K562 (cell line): Measurements from ENCODE around the gene UMAD1. TPM values are rescaled to one million over a fixed set of nuclear protein-coding genes. Genes with fewer than 3 reads are reported as not detected.

Experiments
- ATAC-seq: fragments of 200-7000 bp; cut with Tn5 transposase; 3 replicates; pipeline ENCODE4 v1.9.1; 2020; ENCODE audit warnings: moderate library complexity
- BruUV-seq: library from RNA; stranded (reverse); fragments of 400-500 nt; replicated peaks from 2 replicates; lab custom pipeline; 2021; lab: Mats Ljungman, UMichigan
- CTCF ChIA-PET: fragments of 300-600 bp; formaldehyde crosslinking; extraction: SDS; loops from one replicate; lab custom pipeline; 2021; ENCODE audit warnings: low intra/inter-chr PET ratio; lab: Yijun Ruan, JAX
- POLR2A ChIA-PET: fragments of 300-600, 350-650 bp; sonication (Branson Sonifier 250); formaldehyde crosslinking; extraction: SDS; loops from one replicate; lab custom pipeline; 2021; ENCODE audit warnings: antibody characterized with exemption, inconsistent platforms; lab: Yijun Ruan, JAX
- DNase-seq, 4 experiments: peaks; one replicate each; pipeline versions ENCODE4 v3.0.0 to v3.0.0-alpha.2; 2011 to 2018; ENCODE audit warnings: low spot score in 3 of 4, mixed read lengths in 3 of 4; ENCODE audit errors: extremely low read depth in 1 of 4
- FAIRE-seq: peaks from 2 replicates; lab custom pipeline; 2011; peaks lifted over from hg19 to GRCh38; lab: Jason Lieb, UNC
- H2AFZ ChIP-seq: 2 replicates; pipeline ENCODE4 v1.6.0; 2011; ENCODE audit warnings: low read depth, low read length, control low read depth, inconsistent platforms
- H3K27ac ChIP-seq: fragments of 200-600 bp; 3 replicates; pipeline ENCODE4 v1.8.0; 2011; ENCODE audit warnings: low read depth, mild to moderate bottlenecking, control low read depth, inconsistent platforms, low read length, moderate library complexity, mixed read lengths; ENCODE audit errors: extremely low read depth
- H3K27me3 ChIP-seq, 2 experiments: fragments of 300-600 bp in 1 of 2; 2 replicates in 1 of 2; 3 replicates in 1 of 2; pipeline versions ENCODE4 v1.6.0 to v1.8.0; 2011; ENCODE audit warnings: inconsistent platforms in 2 of 2, low read length in 2 of 2, mild to moderate bottlenecking in 1 of 2, mixed read lengths in 1 of 2, moderate library complexity in 1 of 2; ENCODE audit not compliant: control insufficient read depth in 2 of 2, insufficient read depth in 2 of 2
- H3K36me3 ChIP-seq: fragments of 300-600 bp; 3 replicates; pipeline ENCODE4 v1.8.0; 2011; ENCODE audit warnings: mild to moderate bottlenecking, low read length, inconsistent platforms; ENCODE audit not compliant: control insufficient read depth, insufficient read depth
- H3K4me1 ChIP-seq, 2 experiments: fragments of 200-600 bp in 1 of 2; replicated peaks in 1 of 2; 2 replicates in 1 of 2; 3 replicates in 1 of 2; pipeline versions ENCODE4 v1.5.1 to v1.8.0; 2011; ENCODE audit warnings: inconsistent platforms in 2 of 2, low read length in 2 of 2, mild to moderate bottlenecking in 1 of 2, mixed read lengths in 1 of 2, moderate library complexity in 1 of 2; ENCODE audit not compliant: control insufficient read depth in 2 of 2, insufficient read depth in 2 of 2
- H3K4me2 ChIP-seq: 2 replicates; pipeline ENCODE4 v1.6.1; 2011; ENCODE audit warnings: low read length, control low read depth, inconsistent platforms, mixed read lengths; ENCODE audit not compliant: insufficient read depth
- H3K4me3 ChIP-seq: fragments of 200-600 bp; sonication (generic), shearing (Covaris generic); 2 replicates; pipeline ENCODE4 v1.5.1; 2016; ENCODE audit warnings: control low read depth, inconsistent platforms
- H3K79me2 ChIP-seq: fragments of 200-600 bp; 3 replicates; pipeline ENCODE4 v1.8.0; 2011; ENCODE audit warnings: low read length, inconsistent platforms; ENCODE audit not compliant: control insufficient read depth, insufficient read depth
- H3K9ac ChIP-seq, 2 experiments: 2 replicates each; pipeline versions ENCODE4 v1.6.0 to v1.6.1; 2011; ENCODE audit warnings: low read depth in 2 of 2, low read length in 2 of 2, control low read depth in 1 of 2, inconsistent platforms in 1 of 2, mild to moderate bottlenecking in 1 of 2, mixed read lengths in 1 of 2; ENCODE audit not compliant: insufficient read depth in 1 of 2
- H3K9me1 ChIP-seq: one replicate; pipeline ENCODE4 v1.6.0; 2011; ENCODE audit warnings: inconsistent platforms, mild to moderate bottlenecking, low read length, moderate library complexity; ENCODE audit not compliant: control insufficient read depth, insufficient read depth
- H3K9me3 ChIP-seq: replicated peaks from 2 replicates; pipeline ENCODE4 v1.5.1; 2011; ENCODE audit warnings: low read depth, low read length, inconsistent platforms; ENCODE audit not compliant: control insufficient read depth, insufficient read depth
- H4K20me1 ChIP-seq: replicated peaks from 2 replicates; pipeline ENCODE4 v1.6.1; 2011; ENCODE audit warnings: low read length, inconsistent platforms, mixed read lengths; ENCODE audit not compliant: control insufficient read depth, insufficient read depth
- CHD1 ChIP-seq: fragments of 200-600 bp; sonication (generic); IDR thresholded peaks from one replicate; pipeline ENCODE4 v1.6.1; 2012; ENCODE audit warnings: mild to moderate bottlenecking, moderate library complexity, low read length, inconsistent platforms
- IRF1 ChIP-seq: sonication (generic); formaldehyde crosslinking; IDR thresholded peaks from 2 replicates; pipeline ENCODE4 v1.8.0; 2022; ENCODE audit warnings: missing genetic modification reagents, mild to moderate bottlenecking, borderline replicate concordance
- PBX2 ChIP-seq, 2 experiments: IDR thresholded peaks in 1 of 2; conservative IDR thresholded peaks in 1 of 2; 2 replicates each; pipeline ENCODE4 v1.6.1; 2016; ENCODE audit warnings: low read depth in 2 of 2, mild to moderate bottlenecking in 1 of 2, missing compliant biosample characterization in 1 of 2, missing genetic modification characterization in 1 of 2, moderate library complexity in 1 of 2
- TCF7L2 ChIP-seq: fragments of 150-350 bp; IDR thresholded peaks from 2 replicates; pipeline ENCODE4 v1.6.1; 2016; ENCODE audit warnings: low read depth, mild to moderate bottlenecking, low read length, moderate library complexity
- WGBS: fragments of 100-300 bp; shearing (Covaris generic); methylation state at CpG from one replicate; pipeline ENCODE4 v1.1.6; 2016; ENCODE audit warnings: low coverage, mixed read lengths; ENCODE audit not compliant: insufficient coverage; ENCODE audit errors: missing lambda C conversion rate; 5-methylcytosine and 5-hydroxymethylcytosine counted together
- in situ Hi-C: fragments of 300-500 bp; cut with MboI; formaldehyde crosslinking; loops from 4 replicates; pipeline ENCODE4 v1.15.0; 2018; ENCODE audit warnings: inconsistent platforms, mixed read lengths
- intact Hi-C: fragments of 100-400 bp; cut with micrococcal nuclease; formaldehyde crosslinking; loops from 2 replicates; pipeline ENCODE4 v1.14.2; 2022
- polyA plus RNA-seq, 8 experiments: library from polyadenylated mRNA; depleted of rRNA in 4 of 8; stranded (reverse) in 5 of 8; unstranded in 3 of 8; fragments of >200 nt; fragmentation: Nextera tagmentation in 2 of 8; fragmentation: Illumina TruSeq in 1 of 8; extraction: Ambion mirVana in 2 of 8; extraction: Trizol in 1 of 8; gene quantifications; 2 replicates each; pipeline versions ENCODE4 v1.2.1 to v1.2.3, GENCODE V29; 2011 to 2014; ENCODE audit warnings: inconsistent platforms in 1 of 8, missing spikeins in 1 of 8
- total RNA-seq, 7 experiments: library from RNA; depleted of rRNA in 6 of 7; stranded (reverse); fragments of >200 nt in 6 of 7; fragmentation: Illumina TruSeq in 2 of 7; extraction: Trizol in 2 of 7; gene quantifications; 2 replicates each; pipeline versions ENCODE4 v1.2.1 to v1.2.3, GENCODE V29; 2011 to 2021; ENCODE audit warnings: low replicate concordance in 1 of 7

UMAD1 gene
- total and polyA plus RNA-seq, 9 of the 15 experiments (the other 6 are each of a cell fraction or from before 2014, with no cell fraction given) = 9.0 to 26.7 (median 13.3) TPM

DNA sequence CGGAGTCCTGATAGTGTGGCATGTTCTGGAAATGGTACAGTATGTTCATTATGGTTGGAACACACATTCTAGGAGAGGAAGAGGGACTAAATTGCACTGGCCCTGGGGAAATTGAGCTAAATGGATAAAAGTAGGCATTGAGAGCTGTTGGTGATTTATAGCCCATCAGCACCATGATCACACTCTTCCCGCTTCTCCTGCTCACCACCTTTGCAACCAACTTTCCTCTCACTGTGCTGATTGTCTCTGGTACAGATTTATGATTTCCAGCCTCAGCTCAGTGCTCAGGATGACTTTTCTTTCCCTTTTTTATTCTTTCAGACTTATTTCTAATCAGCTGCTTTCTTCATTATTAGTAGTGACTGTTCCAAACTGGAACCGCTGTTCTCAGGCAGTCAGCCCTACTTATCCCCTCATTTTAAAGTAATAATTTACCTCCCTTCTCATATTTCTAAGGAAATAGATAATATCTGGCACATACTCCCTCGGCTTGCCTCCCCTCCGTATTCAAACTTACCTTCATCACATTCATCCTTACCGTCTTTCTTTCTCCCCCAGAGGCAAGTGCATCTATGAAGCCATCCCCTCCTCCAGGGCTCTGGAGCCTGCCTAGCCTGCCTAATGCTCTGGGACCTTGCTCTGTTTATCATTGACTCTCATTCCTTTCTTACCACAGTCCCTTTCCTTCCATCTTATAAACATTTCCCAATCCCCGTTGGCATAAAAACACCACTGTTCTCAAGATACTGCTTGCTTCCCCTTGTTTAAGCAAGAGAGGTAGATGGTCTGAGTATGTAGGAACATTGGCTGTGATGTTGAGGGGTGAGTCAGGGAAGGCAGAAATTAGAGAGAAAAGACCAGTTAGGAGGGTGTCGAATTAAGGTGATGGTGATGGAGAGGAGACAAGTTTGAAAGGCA is 129.4 kb downstream of the UMAD1 start:
- Histone ChIP-seq H3K4me1 (no peaks in the 10 kb centered on the region), H3K79me2 (no peaks in the 10 kb centered on the region), H3K27me3 (no peaks in the 10 kb centered on the region), H3K9me3 (no peaks in the 10 kb centered on the region), H3K4me3 (no peak overlapping the region), H2AFZ (no peak overlapping the region), H3K4me2 (no peak overlapping the region), H3K27ac (no peak overlapping the region), H3K36me3 (no peaks in the 10 kb centered on the region), H4K20me1 (no peaks in the 10 kb centered on the region), H3K9ac (no peak overlapping the region), H3K9me1 (no peaks in the 10 kb centered on the region)
- DNase-seq = no peak
- no peak for ATAC-seq
- 24% methylated on average over 8 of the region's 8 CpGs for WGBS
- CTCF ChIA-PET = no interaction called here
- in situ Hi-C loops (no loop called here), intact Hi-C loops (loop anchor here (5.0 to 10.0 kb wide), 4 partner anchors 175 to 525 kb away; no protein-coding TSS in a partner anchor)
- no TSS peak for BruUV-seq
- no peak for FAIRE-seq
- TF ChIP-seq TCF7L2 = no peak
- no peak for TF ChIP-seq CHD1
- TF ChIP-seq PBX2 (CRISPR knock-in tag; IDR thresholded peaks at IDR 0.05; ENCODE audit: low read depth) = no peak
- TF ChIP-seq PBX2 (tag; conservative IDR thresholded peaks at IDR 0.05; ENCODE audit: low read depth) = peak; percentile 41; the same call in 1 of the 2 replicates
- no peak for TF ChIP-seq IRF1 (CRISPR knock-in tag)
- POLR2A ChIA-PET = no interaction called here
